ENCODE measurements around the gene PYROXD2.

GRCh38 chr10:98408799-98409198 lies 6.2 kb downstream of the PYROXD2 start:
- no peak for TF ChIP-seq POLR2A (IDR thresholded peaks at IDR 0.05; ENCODE audit: insufficient read depth in 1 of 2, low read depth in 2 of 2, low read length in 2 of 2)
- TF ChIP-seq RFX1 (IDR thresholded peaks at IDR 0.05), result no peak
